ENCODE measurements around the gene VMAC. TPM values are rescaled to one million over a fixed set of nuclear protein-coding genes. Genes with fewer than 3 reads are reported as not detected.

The VMAC gene
- total and polyA plus RNA-seq, 2 donors (not counting 1 experiment from before 2014, with no cell fraction given): 27.1 to 27.2 TPM

DNA sequence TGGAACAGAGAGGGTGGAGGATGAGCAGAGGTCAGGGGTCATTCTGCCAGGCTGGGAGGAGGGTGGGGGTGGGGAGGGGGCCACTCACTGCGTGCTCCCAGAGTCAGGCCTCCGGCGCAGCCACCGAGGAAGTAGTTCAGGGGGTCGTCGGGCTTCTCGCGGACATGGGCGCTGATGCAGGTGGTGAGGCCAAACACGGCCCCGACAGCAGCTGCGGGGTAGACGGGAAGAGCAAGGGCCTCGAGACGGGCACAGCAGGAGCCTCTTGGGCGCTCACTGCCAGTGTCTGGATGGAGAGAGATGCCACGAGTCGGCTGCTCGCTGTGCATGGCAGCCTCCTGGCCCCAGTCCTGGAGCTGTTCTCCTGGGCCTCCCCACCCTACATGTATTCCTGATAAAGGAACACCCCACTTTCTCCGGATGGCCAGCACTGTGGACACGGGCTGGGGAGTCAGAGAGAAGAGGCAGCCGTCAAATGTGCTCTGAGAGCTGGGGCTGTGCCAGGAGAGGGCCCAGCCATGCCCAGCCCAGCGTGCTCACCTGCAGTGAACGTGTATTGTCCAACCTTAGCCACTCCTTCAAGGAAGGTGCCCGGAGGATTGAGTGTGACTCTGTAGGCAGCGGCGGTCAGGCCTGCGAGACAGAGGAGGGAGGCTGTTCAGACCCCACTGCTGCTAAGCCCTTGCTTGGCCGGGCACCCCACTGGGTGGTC, 8.2 kb upstream of the VMAC start:
- DNase-seq (no peak), ATAC-seq (ENCODE audit: low read depth) (no peak)
- Mint-ChIP-seq H3K4me1 (peaks cover 11% of the 10 kb centered on the region), H3K4me3 (no peak overlapping the region), H3K27me3 (no peaks in the 10 kb centered on the region), H3K27ac (no peak overlapping the region), H3K9me3 (ENCODE audit: insufficient read depth) (no peaks in the 10 kb centered on the region)
- Histone ChIP-seq H3K4me3 (ENCODE audit: control extremely low read depth in 1 of 5, extremely low read depth in 1 of 5, insufficient read depth in 1 of 5, low read depth in 2 of 5, low read length in 4 of 5) (no peak overlapping the region), H3K9me3 (ENCODE audit: control extremely low read depth in 1 of 3, control insufficient read depth in 2 of 3, insufficient read depth in 1 of 3, low read length in 2 of 3) (peaks cover 0 to 5% (median 0%) of the 10 kb centered on the region in 3 donors), H2AFZ (ENCODE audit: insufficient read depth, low read depth, low read length, poor library complexity, severe bottlenecking) (no peak overlapping the region), H3K27me3 (replicated peaks in 1 of 4; ENCODE audit: control extremely low read depth in 1 of 4, control insufficient read depth in 3 of 4, insufficient read depth in 4 of 4, low read length in 3 of 4) (peaks cover 0 to 9% (median 2%) of the 10 kb centered on the region in 4 experiments), H3K27ac (ENCODE audit: low read length in 2 of 2) (no peak overlapping the region), H3K79me2 (ENCODE audit: control insufficient read depth, insufficient read depth, low read length) (peaks cover 23% of the 10 kb centered on the region), H4K20me1 (ENCODE audit: control insufficient read depth, insufficient read depth, low read length, poor library complexity, severe bottlenecking) (peaks cover 44% of the 10 kb centered on the region), H3K4me1 (ENCODE audit: control insufficient read depth in 2 of 2, insufficient read depth in 2 of 2, low read length in 2 of 2) (peaks cover 0 to 4% of the 10 kb centered on the region in 2 donors), H3K36me3 (replicated peaks in 1 of 2; ENCODE audit: control extremely low read depth in 1 of 2, control insufficient read depth in 1 of 2, extremely low read depth in 1 of 2, insufficient read depth in 2 of 2, low read length in 1 of 2) (peaks cover 0 to 13% of the 10 kb centered on the region in 2 experiments), H3K4me2 (replicated peaks; ENCODE audit: low read depth, low read length, poor library complexity, severe bottlenecking) (no peak overlapping the region), H3K9ac (ENCODE audit: low read length) (no peak overlapping the region)
- intact Hi-C loops (cut with micrococcal nuclease): no loop called here
- WGBS (ENCODE audit: insufficient coverage): 95% methylated on average over 29 of the region's 29 CpGs
- no peak for TF ChIP-seq CTCF (IDR thresholded peaks at IDR 0.05)
- TF ChIP-seq EZH2 (IDR thresholded peaks at IDR 0.05; ENCODE audit: borderline replicate concordance, insufficient read depth, low read depth, low read length, poor library complexity, severe bottlenecking): no peak
- CTCF ChIA-PET: no interaction called here
- POLR2A ChIA-PET: interaction anchor here (0.6 kb wide), 1 partner anchor 810 kb away, joined by 3 read pairs; no protein-coding TSS in a partner anchor

Data from B cell (primary cell).